Stimulated activated naive CD8-positive, alpha-beta T cell treated with anti-CD3 and anti-CD28 coated beads, Interleukin-15, Interleukin-2, amounts not matched to agents 100 ng/mL and 50 ng/mL, for 24 hours (primary cell): ENCODE measurements around the gene MLLT10.
"Not testable (repeated sequence)": the region's sequence is repeated elsewhere in the genome, so short reads cannot be mapped to it uniquely, and the experiment has no call there.

Experiments
- H3K27ac Mint-ChIP-seq: one replicate; pipeline ENCODE4 v1.8.0; 2021; ENCODE audit warnings: mild to moderate bottlenecking, mixed read lengths
- H3K27me3 Mint-ChIP-seq: one replicate; pipeline ENCODE4 v1.8.0; 2021; ENCODE audit warnings: mixed read lengths
- H3K36me3 Mint-ChIP-seq: one replicate; pipeline ENCODE4 v1.8.0; 2021; ENCODE audit warnings: low read depth, mixed read lengths
- H3K4me1 Mint-ChIP-seq: one replicate; pipeline ENCODE4 v1.8.0; 2021; ENCODE audit warnings: low read depth, mixed read lengths
- H3K4me3 Mint-ChIP-seq: one replicate; pipeline ENCODE4 v1.8.0; 2021; ENCODE audit warnings: mild to moderate bottlenecking, mixed read lengths
- H3K9me3 Mint-ChIP-seq: one replicate; pipeline ENCODE4 v1.8.0; 2021; ENCODE audit warnings: mixed read lengths

The MLLT10 gene

GRCh38 chr10:21600804-21601433, 66.9 kb downstream of the MLLT10 start:
- H3K4me1 Mint-ChIP-seq, result peaks cover 16% of the 10 kb centered on the region
- peaks cover 33% of the 10 kb centered on the region for H3K36me3 Mint-ChIP-seq
- no peaks in the 10 kb centered on the region for H3K9me3 Mint-ChIP-seq
- no peaks in the 10 kb centered on the region for H3K27me3 Mint-ChIP-seq
- H3K4me3 Mint-ChIP-seq, result no peak overlapping the region
- no peak overlapping the region for H3K27ac Mint-ChIP-seq

GRCh38 chr10:21602313-21602712, 68.3 kb downstream of the MLLT10 start:
- Mint-ChIP-seq H3K27ac (no peak overlapping the region), H3K4me1 (peaks cover 26% of the 10 kb centered on the region), H3K9me3 (no peaks in the 10 kb centered on the region), H3K27me3 (no peaks in the 10 kb centered on the region), H3K36me3 (peaks cover 43% of the 10 kb centered on the region), H3K4me3 (no peak overlapping the region)

GRCh38 chr10:21603721-21604120, 69.7 kb downstream of the MLLT10 start:
- Mint-ChIP-seq H3K4me1 (peaks cover 23% of the 10 kb centered on the region), H3K27ac (no peak overlapping the region), H3K27me3 (no peaks in the 10 kb centered on the region), H3K36me3 (peaks cover 48% of the 10 kb centered on the region), H3K4me3 (no peak overlapping the region), H3K9me3 (peaks cover 7% of the 10 kb centered on the region)

- Mint-ChIP-seq H3K9me3 (peaks cover 11% of the 10 kb centered on the region), H3K27ac (no peak overlapping the region), H3K36me3 (peaks cover 53% of the 10 kb centered on the region), H3K27me3 (no peaks in the 10 kb centered on the region), H3K4me1 (peaks cover 17% of the 10 kb centered on the region), H3K4me3 (no peak overlapping the region)
Observed at GRCh38 chr10:21604651-21605050, 70.6 kb downstream of the MLLT10 start.

- Mint-ChIP-seq H3K27ac (no peak overlapping the region), H3K27me3 (no peaks in the 10 kb centered on the region), H3K4me3 (no peak overlapping the region), H3K36me3 (peaks cover 70% of the 10 kb centered on the region), H3K4me1 (peaks cover 23% of the 10 kb centered on the region), H3K9me3 (peaks cover 11% of the 10 kb centered on the region)
Observed at GRCh38 chr10:21607907-21608306, 73.9 kb downstream of the MLLT10 start.

GRCh38 chr10:21614000-21614399, 80.0 kb downstream of the MLLT10 start:
- H3K4me3 Mint-ChIP-seq, result no peak overlapping the region
- H3K27ac Mint-ChIP-seq, result no peak overlapping the region
- H3K4me1 Mint-ChIP-seq, result peaks cover 20% of the 10 kb centered on the region
- H3K36me3 Mint-ChIP-seq, result peaks cover 54% of the 10 kb centered on the region
- H3K9me3 Mint-ChIP-seq, result peaks cover 2% of the 10 kb centered on the region
- no peaks in the 10 kb centered on the region for H3K27me3 Mint-ChIP-seq

GRCh38 chr10:21617267-21617666, 83.2 kb downstream of the MLLT10 start:
- Mint-ChIP-seq H3K4me3 (no peak overlapping the region), H3K4me1 (peaks cover 10% of the 10 kb centered on the region), H3K36me3 (peaks cover 46% of the 10 kb centered on the region), H3K27me3 (no peaks in the 10 kb centered on the region), H3K9me3 (no peaks in the 10 kb centered on the region), H3K27ac (no peak overlapping the region)

- no peak overlapping the region for H3K27ac Mint-ChIP-seq
- peaks cover 12% of the 10 kb centered on the region for H3K4me1 Mint-ChIP-seq
- H3K4me3 Mint-ChIP-seq, result no peak overlapping the region
- H3K36me3 Mint-ChIP-seq, result peaks cover 67% of the 10 kb centered on the region
- no peaks in the 10 kb centered on the region for H3K27me3 Mint-ChIP-seq
- no peaks in the 10 kb centered on the region for H3K9me3 Mint-ChIP-seq
Observed at GRCh38 chr10:21623291-21623690, 89.3 kb downstream of the MLLT10 start.

- not testable (repeated sequence) for H3K27me3 Mint-ChIP-seq, H3K9me3 Mint-ChIP-seq, H3K27ac Mint-ChIP-seq, H3K4me3 Mint-ChIP-seq
- H3K4me1 Mint-ChIP-seq, result peaks cover 12% of the 10 kb centered on the region
- peaks cover 61% of the 10 kb centered on the region for H3K36me3 Mint-ChIP-seq
Observed at GRCh38 chr10:21624421-21624820, 90.4 kb downstream of the MLLT10 start.

GRCh38 chr10:21624951-21625350, 90.9 kb downstream of the MLLT10 start:
- peaks cover 63% of the 10 kb centered on the region for H3K36me3 Mint-ChIP-seq
- peaks cover 12% of the 10 kb centered on the region for H3K4me1 Mint-ChIP-seq
- H3K4me3 Mint-ChIP-seq, result no peak overlapping the region
- H3K27me3 Mint-ChIP-seq, result no peaks in the 10 kb centered on the region
- H3K9me3 Mint-ChIP-seq, result no peaks in the 10 kb centered on the region
- no peak overlapping the region for H3K27ac Mint-ChIP-seq

- Mint-ChIP-seq H3K4me3 (no peak overlapping the region), H3K36me3 (peaks cover 65% of the 10 kb centered on the region), H3K27ac (no peak overlapping the region), H3K9me3 (no peaks in the 10 kb centered on the region), H3K27me3 (no peaks in the 10 kb centered on the region), H3K4me1 (peaks cover 12% of the 10 kb centered on the region)
Observed at GRCh38 chr10:21625623-21626229, 91.7 kb downstream of the MLLT10 start.

- no peaks in the 10 kb centered on the region for H3K27me3 Mint-ChIP-seq
- peaks cover 69% of the 10 kb centered on the region for H3K36me3 Mint-ChIP-seq
- no peak overlapping the region for H3K4me3 Mint-ChIP-seq
- H3K9me3 Mint-ChIP-seq, result no peaks in the 10 kb centered on the region
- no peak overlapping the region for H3K27ac Mint-ChIP-seq
- H3K4me1 Mint-ChIP-seq, result peaks cover 12% of the 10 kb centered on the region
Observed at GRCh38 chr10:21626457-21627161, 92.6 kb downstream of the MLLT10 start.

- H3K36me3 Mint-ChIP-seq, result peaks cover 73% of the 10 kb centered on the region
- no peak overlapping the region for H3K27ac Mint-ChIP-seq
Observed at GRCh38 chr10:21627331-21627730, 93.3 kb downstream of the MLLT10 start.

GRCh38 chr10:21628023-21628422, 94.0 kb downstream of the MLLT10 start:
- Mint-ChIP-seq H3K36me3 (peaks cover 67% of the 10 kb centered on the region), H3K9me3 (no peaks in the 10 kb centered on the region), H3K27me3 (no peaks in the 10 kb centered on the region), H3K4me1 (peaks cover 12% of the 10 kb centered on the region), H3K27ac (no peak overlapping the region), H3K4me3 (no peak overlapping the region)

More at GRCh38 chr10:21627331-21627730, 93.3 kb downstream of the MLLT10 start:
- no peak overlapping the region for H3K4me3 Mint-ChIP-seq
- peaks cover 12% of the 10 kb centered on the region for H3K4me1 Mint-ChIP-seq
- H3K27me3 Mint-ChIP-seq, result no peaks in the 10 kb centered on the region
- no peaks in the 10 kb centered on the region for H3K9me3 Mint-ChIP-seq

- H3K36me3 Mint-ChIP-seq, result peaks cover 69% of the 10 kb centered on the region
- H3K4me1 Mint-ChIP-seq, result peaks cover 12% of the 10 kb centered on the region
- H3K9me3 Mint-ChIP-seq, H3K27me3 Mint-ChIP-seq, H3K27ac Mint-ChIP-seq, H3K4me3 Mint-ChIP-seq: not testable (repeated sequence)
Observed at GRCh38 chr10:21628645-21629044, 94.6 kb downstream of the MLLT10 start.
